Dendritic cell treated with granulocyte-macrophage colony-stimulating factor and Interleukin-4, amounts not matched to agents 40 ng/mL and 50 ng/mL, for 4 days (primary cell): ENCODE measurements around the gene LIFR.

Experiments
- H3K27ac Mint-ChIP-seq: one replicate; pipeline ENCODE4 v1.8.0; 2022; ENCODE audit warnings: mild to moderate bottlenecking, mixed read lengths
- H3K27me3 Mint-ChIP-seq: one replicate; pipeline ENCODE4 v1.8.0; 2022; ENCODE audit warnings: mild to moderate bottlenecking, mixed read lengths
- H3K36me3 Mint-ChIP-seq: one replicate; pipeline ENCODE4 v1.8.0; 2022; ENCODE audit warnings: low read depth, mixed read lengths
- H3K4me1 Mint-ChIP-seq: one replicate; pipeline ENCODE4 v1.8.0; 2022; ENCODE audit warnings: low read depth, mixed read lengths
- H3K4me3 Mint-ChIP-seq: one replicate; pipeline ENCODE4 v1.8.0; 2022; ENCODE audit warnings: mild to moderate bottlenecking, moderate library complexity, mixed read lengths
- H3K9me3 Mint-ChIP-seq: one replicate; pipeline ENCODE4 v1.8.0; 2022; ENCODE audit warnings: mixed read lengths
- intact Hi-C: fragments of 100-400 bp; cut with micrococcal nuclease; formaldehyde crosslinking; loops from one replicate; pipeline ENCODE4 v1.15.0; 2022

LIFR gene

GRCh38 chr5:38494175-38494574, 62.3 kb downstream of the LIFR start:
- Mint-ChIP-seq H3K4me3 (no peak overlapping the region), H3K4me1 (no peaks in the 10 kb centered on the region), H3K27me3 (peaks cover 59% of the 10 kb centered on the region), H3K27ac (no peak overlapping the region), H3K9me3 (no peaks in the 10 kb centered on the region), H3K36me3 (no peaks in the 10 kb centered on the region)
- intact Hi-C loops = no loop called here

- peaks cover 80% of the 10 kb centered on the region for H3K27me3 Mint-ChIP-seq
- H3K9me3 Mint-ChIP-seq = no peaks in the 10 kb centered on the region
- no peaks in the 10 kb centered on the region for H3K36me3 Mint-ChIP-seq
- H3K27ac Mint-ChIP-seq = no peak overlapping the region
- intact Hi-C loops = no loop called here
- H3K4me3 Mint-ChIP-seq = no peak overlapping the region
- H3K4me1 Mint-ChIP-seq = no peaks in the 10 kb centered on the region
Measured at GRCh38 chr5:38483805-38484398, 72.5 kb downstream of the LIFR start.

DNA sequence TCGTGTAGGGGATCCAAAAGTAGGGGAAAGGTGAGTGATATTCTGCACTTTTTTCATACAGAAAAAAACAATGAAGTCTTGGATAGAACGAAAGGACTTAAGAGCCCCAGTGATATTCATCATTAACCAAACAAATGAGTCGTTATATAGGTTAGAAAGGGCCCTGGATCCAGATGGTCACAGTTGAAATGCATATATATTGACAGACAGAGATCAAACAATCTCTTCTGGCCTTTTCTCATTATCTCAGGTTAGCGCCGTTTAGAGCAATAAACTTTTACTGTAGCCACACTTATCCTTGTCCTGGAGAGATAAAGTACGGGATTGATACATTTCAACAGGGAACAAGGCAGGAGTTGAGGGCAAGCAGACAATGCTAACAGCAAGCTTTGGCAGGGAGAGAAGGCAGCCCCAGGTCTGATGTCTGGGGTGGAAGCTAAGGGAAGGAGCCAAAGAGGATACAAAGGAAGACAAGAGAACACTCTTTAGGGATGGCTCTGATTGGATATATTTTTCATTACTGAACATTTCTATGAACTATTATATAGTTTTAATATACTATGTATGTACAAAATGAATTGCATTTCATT, 77.0 kb downstream of the LIFR start:
- Mint-ChIP-seq H3K4me1 (no peaks in the 10 kb centered on the region), H3K27ac (no peak overlapping the region), H3K4me3 (no peak overlapping the region), H3K9me3 (no peaks in the 10 kb centered on the region), H3K27me3 (peaks cover 76% of the 10 kb centered on the region), H3K36me3 (no peaks in the 10 kb centered on the region)
- intact Hi-C loops = no loop called here

DNA sequence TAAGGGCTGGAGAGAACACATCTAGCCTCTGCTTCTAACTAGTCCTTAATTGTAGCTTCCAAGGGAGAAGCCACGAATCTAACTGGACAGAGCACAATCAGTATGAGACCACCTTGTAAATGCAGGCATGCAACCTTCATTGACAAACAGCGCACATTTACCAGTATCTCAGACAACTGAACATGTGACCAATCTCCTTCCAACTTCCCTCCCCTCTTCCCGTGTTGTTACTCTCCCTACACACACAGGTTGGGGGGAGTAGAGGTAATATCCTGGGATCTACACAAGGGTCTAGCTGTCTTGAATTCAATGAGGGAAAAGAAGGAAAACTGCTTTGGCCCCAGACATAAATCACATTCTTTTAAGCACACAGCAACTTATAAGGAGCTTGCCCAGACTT, 77.6 kb downstream of the LIFR start:
- Mint-ChIP-seq H3K4me1 (no peaks in the 10 kb centered on the region), H3K4me3 (no peak overlapping the region), H3K9me3 (no peaks in the 10 kb centered on the region), H3K27ac (no peak overlapping the region), H3K27me3 (peaks cover 77% of the 10 kb centered on the region), H3K36me3 (no peaks in the 10 kb centered on the region)
- intact Hi-C loops = no loop called here

- H3K4me1 Mint-ChIP-seq = no peaks in the 10 kb centered on the region
- H3K9me3 Mint-ChIP-seq = no peaks in the 10 kb centered on the region
- no peak overlapping the region for H3K4me3 Mint-ChIP-seq
- no peaks in the 10 kb centered on the region for H3K36me3 Mint-ChIP-seq
- intact Hi-C loops = no loop called here
- H3K27me3 Mint-ChIP-seq = peaks cover 77% of the 10 kb centered on the region
- no peak overlapping the region for H3K27ac Mint-ChIP-seq
Measured at GRCh38 chr5:38478166-38478565, 78.3 kb downstream of the LIFR start.

DNA sequence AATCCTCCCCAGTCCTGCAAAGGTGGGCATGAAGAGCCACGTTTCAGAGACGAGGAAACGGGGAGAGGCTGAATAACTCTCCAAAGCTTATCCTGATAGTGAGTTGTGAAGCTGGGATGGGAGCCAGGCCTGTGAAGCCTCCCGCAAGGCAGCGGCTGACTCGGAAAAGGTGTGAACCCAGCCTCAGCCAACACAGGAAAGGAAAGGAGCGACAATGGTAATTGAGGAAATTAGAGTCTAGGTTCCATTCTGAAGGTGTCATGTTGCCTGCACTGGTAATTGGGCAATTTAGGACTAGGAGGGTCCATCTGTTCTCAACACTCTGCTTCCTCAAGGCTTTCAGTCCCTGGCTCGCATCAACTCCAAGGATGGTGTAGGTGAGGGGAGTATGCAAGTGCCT, 83.4 kb downstream of the LIFR start:
- Mint-ChIP-seq H3K36me3 (no peaks in the 10 kb centered on the region), H3K27ac (no peak overlapping the region), H3K27me3 (peaks cover 59% of the 10 kb centered on the region), H3K9me3 (no peaks in the 10 kb centered on the region), H3K4me3 (no peak overlapping the region), H3K4me1 (no peaks in the 10 kb centered on the region)
- intact Hi-C loops = no loop called here

DNA sequence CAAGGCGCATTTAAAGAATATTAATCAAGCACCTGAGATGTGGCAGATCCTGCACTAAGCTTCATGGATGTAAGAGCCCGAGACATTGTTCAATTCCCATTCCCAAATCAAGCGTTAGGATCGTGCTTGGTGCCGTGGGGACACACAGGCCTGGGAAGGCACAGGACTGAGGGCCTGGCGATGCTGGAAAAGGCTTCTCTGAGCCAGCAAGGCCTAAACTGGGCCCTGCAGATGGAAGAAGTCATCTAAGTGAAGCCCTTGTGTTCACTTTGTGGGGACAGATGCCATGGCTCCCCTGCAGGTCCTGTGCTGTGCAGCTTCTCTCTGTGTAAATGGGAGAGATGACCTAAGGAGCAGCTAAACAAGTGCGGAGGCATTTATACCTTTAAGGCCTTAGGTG, 83.9 kb downstream of the LIFR start:
- Mint-ChIP-seq H3K4me1 (no peaks in the 10 kb centered on the region), H3K27ac (no peak overlapping the region), H3K36me3 (no peaks in the 10 kb centered on the region), H3K4me3 (no peak overlapping the region), H3K9me3 (no peaks in the 10 kb centered on the region), H3K27me3 (peaks cover 57% of the 10 kb centered on the region)
- intact Hi-C loops = no loop called here

- Mint-ChIP-seq H3K27ac (no peak overlapping the region), H3K27me3 (peaks cover 48% of the 10 kb centered on the region), H3K4me3 (no peak overlapping the region), H3K4me1 (no peaks in the 10 kb centered on the region), H3K9me3 (no peaks in the 10 kb centered on the region), H3K36me3 (no peaks in the 10 kb centered on the region)
- intact Hi-C loops = no loop called here
Measured at GRCh38 chr5:38471709-38472108, 84.7 kb downstream of the LIFR start.

GRCh38 chr5:38469707-38470267, 86.7 kb downstream of the LIFR start:
- no peak overlapping the region for H3K27ac Mint-ChIP-seq

DNA sequence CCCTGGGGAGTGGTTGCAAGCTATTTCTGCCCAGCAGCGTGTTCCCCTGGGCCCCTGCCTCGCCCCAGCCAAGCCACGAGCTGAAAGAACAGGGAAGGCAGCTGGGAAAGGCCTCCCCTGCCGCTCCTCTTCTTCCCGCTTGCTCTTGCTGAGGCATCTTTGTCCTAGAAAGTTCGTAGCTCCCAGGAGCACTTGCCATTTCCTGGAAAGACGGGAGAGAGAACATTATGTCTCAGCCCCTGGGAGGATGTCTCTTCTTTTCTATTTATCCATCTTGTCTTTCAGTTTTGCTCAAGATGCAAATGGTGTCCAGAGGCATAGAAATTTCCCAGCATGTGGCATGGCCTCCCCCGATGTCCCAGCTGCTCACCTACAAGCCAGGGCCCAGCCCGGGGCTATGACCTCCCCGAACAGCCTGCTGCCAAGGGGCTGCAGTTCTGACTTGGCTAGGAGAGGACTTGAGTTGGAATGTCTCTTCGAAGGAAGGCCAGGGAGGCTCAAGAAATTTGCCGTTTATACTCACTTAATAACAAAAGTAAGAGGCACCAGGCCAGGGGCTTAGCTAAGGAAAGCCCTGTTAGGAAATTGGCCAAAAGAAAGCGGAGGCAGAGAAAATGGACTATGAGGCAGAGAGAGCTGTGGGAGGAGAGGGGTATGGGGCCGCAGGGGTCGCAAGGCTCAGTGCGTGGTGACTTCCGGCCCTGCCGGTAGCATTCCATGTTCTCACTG, 87.3 kb downstream of the LIFR start:
- no peaks in the 10 kb centered on the region for H3K9me3 Mint-ChIP-seq
- no peaks in the 10 kb centered on the region for H3K4me1 Mint-ChIP-seq
- no peak overlapping the region for H3K27ac Mint-ChIP-seq
- H3K27me3 Mint-ChIP-seq = peaks cover 31% of the 10 kb centered on the region
- no peaks in the 10 kb centered on the region for H3K36me3 Mint-ChIP-seq
- intact Hi-C loops = no loop called here
- H3K4me3 Mint-ChIP-seq = no peak overlapping the region

More at GRCh38 chr5:38469707-38470267, 86.7 kb downstream of the LIFR start:
- H3K27me3 Mint-ChIP-seq = peaks cover 36% of the 10 kb centered on the region
- no peaks in the 10 kb centered on the region for H3K9me3 Mint-ChIP-seq
- intact Hi-C loops = no loop called here
- no peak overlapping the region for H3K4me3 Mint-ChIP-seq
- no peaks in the 10 kb centered on the region for H3K4me1 Mint-ChIP-seq
- no peaks in the 10 kb centered on the region for H3K36me3 Mint-ChIP-seq

- intact Hi-C loops = no loop called here
- Mint-ChIP-seq H3K4me3 (no peak overlapping the region), H3K9me3 (no peaks in the 10 kb centered on the region), H3K27me3 (peaks cover 22% of the 10 kb centered on the region), H3K4me1 (no peaks in the 10 kb centered on the region), H3K27ac (no peak overlapping the region), H3K36me3 (no peaks in the 10 kb centered on the region)
Measured at GRCh38 chr5:38468202-38468673, 88.2 kb downstream of the LIFR start.

GRCh38 chr5:38467353-38468040, 88.9 kb downstream of the LIFR start:
- Mint-ChIP-seq H3K9me3 (no peaks in the 10 kb centered on the region), H3K27me3 (peaks cover 22% of the 10 kb centered on the region), H3K4me3 (no peak overlapping the region), H3K4me1 (no peaks in the 10 kb centered on the region), H3K36me3 (no peaks in the 10 kb centered on the region), H3K27ac (no peak overlapping the region)
- intact Hi-C loops = no loop called here

DNA sequence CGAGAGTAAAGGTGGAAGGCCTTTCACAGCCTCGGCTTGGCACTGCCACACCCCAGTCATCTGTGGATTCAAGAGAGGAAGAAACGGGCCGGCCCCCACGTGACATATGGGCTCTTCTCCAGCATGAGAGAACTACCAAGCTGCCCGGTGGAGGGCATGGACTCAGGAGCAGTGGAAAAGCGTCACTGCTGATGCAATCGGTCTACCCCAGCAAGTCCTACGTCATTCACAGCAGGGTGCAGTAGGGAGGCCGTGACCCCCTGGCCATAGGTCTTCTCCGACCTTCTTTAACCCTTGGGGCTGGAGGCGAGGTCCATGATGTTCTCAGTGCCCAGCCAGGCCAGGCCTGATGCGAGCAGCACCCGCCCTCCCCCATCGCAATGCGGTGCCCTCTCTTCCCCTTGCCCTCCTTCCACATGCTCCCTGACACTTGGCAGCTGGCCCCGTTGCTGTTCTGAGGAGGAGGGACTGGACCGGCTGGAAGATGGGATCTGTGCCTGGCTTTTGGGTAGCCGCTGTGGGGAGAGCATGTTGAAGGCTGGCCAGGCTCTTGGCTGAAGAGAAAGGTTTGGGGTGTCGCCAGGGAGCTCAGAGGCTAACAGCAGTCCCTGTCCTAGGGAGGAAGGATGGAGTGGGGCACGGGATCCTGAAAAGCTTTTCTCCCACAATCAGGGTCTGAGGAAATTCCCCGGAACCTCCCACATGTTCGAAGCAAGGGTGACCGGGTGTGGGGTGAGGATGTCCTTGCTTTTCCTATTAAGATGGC, 89.8 kb downstream of the LIFR start:
- Mint-ChIP-seq H3K9me3 (no peaks in the 10 kb centered on the region), H3K4me3 (no peak overlapping the region), H3K4me1 (no peaks in the 10 kb centered on the region), H3K27me3 (peaks cover 22% of the 10 kb centered on the region), H3K36me3 (no peaks in the 10 kb centered on the region), H3K27ac (no peak overlapping the region)
- intact Hi-C loops = no loop called here
